Left renal cortex interstitium (tissue), 4 donors: ENCODE data around the gene TCF4. TPM values are rescaled to one million over a fixed set of nuclear protein-coding genes. Genes with fewer than 3 reads are reported as not detected.

Experiments
- DNase-seq, 4 donors: peaks; one replicate each; pipeline ENCODE4 v3.0.0-alpha.2; 2013; ENCODE audit warnings: low read depth in 4 of 4, low spot score in 2 of 4, missing footprints in 1 of 4
- polyA plus RNA-seq, 4 donors: library from polyadenylated mRNA; unstranded; fragments of 120-200 nt; gene quantifications; one replicate each; pipeline ENCODE4 v1.2.1, GENCODE V29; 2013; ENCODE audit not compliant: insufficient read length in 4 of 4

The TCF4 gene
- polyA plus RNA-seq, 4 donors, result 60.9 to 74.8 (median 71.2) TPM

- DNase-seq, result no peak
These were observed 301.7 kb downstream of the TCF4 start for GRCh38 chr18:55286257-55286825.

GRCh38 chr18:55284614-55285013 is 303.4 kb downstream of the TCF4 start:
- no peak for DNase-seq

- no peak for DNase-seq
These were observed 304.7 kb downstream of the TCF4 start for GRCh38 chr18:55283309-55283708.

GRCh38 chr18:55280503-55280902 is 307.5 kb downstream of the TCF4 start:
- no peak for DNase-seq

- DNase-seq, result no peak
These were observed 312.7 kb downstream of the TCF4 start for GRCh38 chr18:55275039-55275901.

- DNase-seq, result no peak
These were observed 315.3 kb downstream of the TCF4 start for GRCh38 chr18:55272510-55273243.

- DNase-seq, result no peak
These were observed 318.4 kb downstream of the TCF4 start for GRCh38 chr18:55269622-55270021.

GRCh38 chr18:55268628-55269275 is 319.2 kb downstream of the TCF4 start:
- no peak for DNase-seq

GRCh38 chr18:55268151-55268601 is 319.8 kb downstream of the TCF4 start:
- no peak for DNase-seq

- no peak for DNase-seq
These were observed 321.0 kb downstream of the TCF4 start for GRCh38 chr18:55266981-55267380.

- no peak for DNase-seq
These were observed 322.0 kb downstream of the TCF4 start for GRCh38 chr18:55265984-55266383.

GRCh38 chr18:55265130-55265675 is 322.8 kb downstream of the TCF4 start:
- no peak for DNase-seq

- no peak for DNase-seq
These were observed 323.9 kb downstream of the TCF4 start for GRCh38 chr18:55264108-55264507.

GRCh38 chr18:55262021-55262560 is 325.9 kb downstream of the TCF4 start:
- no peak for DNase-seq

- no peak for DNase-seq
These were observed 326.7 kb downstream of the TCF4 start for GRCh38 chr18:55261253-55261652.

GRCh38 chr18:55258088-55258487 is 329.9 kb downstream of the TCF4 start:
- DNase-seq, result no peak

- DNase-seq, result no peak
These were observed 331.1 kb downstream of the TCF4 start for GRCh38 chr18:55256929-55257289.

GRCh38 chr18:55256226-55256928 is 331.6 kb downstream of the TCF4 start:
- no peak for DNase-seq

- no peak for DNase-seq
These were observed 334.2 kb downstream of the TCF4 start for GRCh38 chr18:55253814-55254213.

- DNase-seq, result no peak
These were observed 335.1 kb downstream of the TCF4 start for GRCh38 chr18:55252901-55253300.
